HepG2 (cell line): ENCODE results near the gene PREX1. TPM values are rescaled to one million over a fixed set of nuclear protein-coding genes. Genes with fewer than 3 reads are reported as not detected.

Source experiments
- ATAC-seq: fragments of 200-7000 bp; cut with Tn5 transposase; 3 replicates; pipeline ENCODE4 v1.9.1; 2020; ENCODE audit warnings: mild to moderate bottlenecking, moderate library complexity
- BruUV-seq: library from RNA; stranded (reverse); fragments of 400-500 nt; replicated peaks from 2 replicates; lab custom pipeline; 2021; lab: Mats Ljungman, UMichigan
- CTCF ChIA-PET: fragments of 300-600 bp; formaldehyde crosslinking; extraction: SDS; loops from one replicate; lab custom pipeline; 2021; ENCODE audit warnings: low total read pairs, inconsistent platforms, low intra/inter-chr PET ratio; lab: Yijun Ruan, JAX
- POLR2A ChIA-PET: fragments of 350-600 bp; sonication (Branson Sonifier 250); formaldehyde crosslinking; loops from one replicate; lab custom pipeline; 2020; ENCODE audit warnings: antibody characterized with exemption, inconsistent platforms; lab: Yijun Ruan, JAX
- DNase-seq: peaks from one replicate; pipeline ENCODE4 v3.0.0-alpha.2; 2015; ENCODE audit warnings: low spot score
- FAIRE-seq: peaks from 3 replicates; lab custom pipeline; 2011; peaks lifted over from hg19 to GRCh38; lab: Jason Lieb, UNC
- H2AFZ ChIP-seq: one replicate; pipeline ENCODE4 v1.6.1; 2011; ENCODE audit warnings: low read length, inconsistent platforms
- H3K27ac ChIP-seq: fragments of 300-600 bp; 3 replicates; pipeline ENCODE4 v1.8.0; 2011; ENCODE audit warnings: mixed run types, mild to moderate bottlenecking, mixed read lengths, low read length, inconsistent platforms; ENCODE audit not compliant: insufficient read depth; ENCODE audit errors: extremely low read length
- H3K27me3 ChIP-seq, 2 experiments: fragments of 200-600 bp in 1 of 2; 2 replicates in 1 of 2; 3 replicates in 1 of 2; pipeline versions ENCODE4 v1.6.0 to v1.8.0; 2011; ENCODE audit warnings: low read length in 2 of 2, mild to moderate bottlenecking in 2 of 2, moderate library complexity in 2 of 2, inconsistent platforms in 1 of 2; ENCODE audit not compliant: insufficient read depth in 2 of 2, control insufficient read depth in 1 of 2
- H3K36me3 ChIP-seq, 2 experiments: fragments of 200-600 bp in 1 of 2; replicated peaks in 1 of 2; 2 replicates in 1 of 2; 3 replicates in 1 of 2; pipeline versions ENCODE4 v1.5.1 to v1.8.0; 2011; ENCODE audit warnings: low read length in 2 of 2, inconsistent platforms in 1 of 2; ENCODE audit not compliant: insufficient read depth in 2 of 2, control insufficient read depth in 1 of 2
- H3K4me1 ChIP-seq: 2 replicates; pipeline ENCODE4 v1.5.1; 2012; ENCODE audit warnings: low read length, inconsistent platforms; ENCODE audit not compliant: insufficient read depth
- H3K4me2 ChIP-seq: 2 replicates; pipeline ENCODE4 v1.6.0; 2011; ENCODE audit warnings: low read depth, low read length, inconsistent platforms
- H3K4me3 ChIP-seq, 3 experiments: fragments of 200-600 bp in 1 of 3; sonication (generic), shearing (Covaris generic) in 1 of 3; replicated peaks in 1 of 3; 2 replicates each; pipeline ENCODE4 v1.5.1; 2011 to 2016; ENCODE audit warnings: low read length in 3 of 3, inconsistent platforms in 2 of 3, low read depth in 2 of 3, mild to moderate bottlenecking in 2 of 3, control low read depth in 1 of 3, mixed read lengths in 1 of 3; ENCODE audit not compliant: insufficient read depth in 1 of 3
- H3K79me2 ChIP-seq: one replicate; pipeline ENCODE4 v1.6.1; 2011; ENCODE audit warnings: low read length, inconsistent platforms; ENCODE audit not compliant: insufficient read depth
- H3K9ac ChIP-seq: 2 replicates; pipeline ENCODE4 v1.6.0; 2011; ENCODE audit warnings: mild to moderate bottlenecking, low read depth, low read length, inconsistent platforms; ENCODE audit not compliant: insufficient read depth
- H3K9me3 ChIP-seq: 2 replicates; pipeline ENCODE4 v1.5.1; 2012; ENCODE audit warnings: mild to moderate bottlenecking, low read length
- H4K20me1 ChIP-seq: 2 replicates; pipeline ENCODE4 v1.6.0; 2011; ENCODE audit warnings: inconsistent platforms, mild to moderate bottlenecking, low read length, moderate library complexity; ENCODE audit not compliant: insufficient read depth
- CEBPB ChIP-seq: IDR thresholded peaks from 2 replicates; pipeline ENCODE4 v1.6.1; 2011; ENCODE audit warnings: low read depth, low read length, improper control_type of control experiment, borderline replicate concordance
- EEA1 ChIP-seq: sonication (generic); formaldehyde crosslinking; IDR thresholded peaks from 2 replicates; pipeline ENCODE4 v1.5.1; 2020; ENCODE audit warnings: mild to moderate bottlenecking, missing genetic modification reagents, borderline replicate concordance
- HHEX ChIP-seq: IDR thresholded peaks from 2 replicates; pipeline ENCODE4 v1.6.1; 2016; ENCODE audit warnings: control low read depth
- IKZF4 ChIP-seq: sonication (generic); formaldehyde crosslinking; IDR thresholded peaks from 2 replicates; pipeline ENCODE4 v1.5.1; 2020; ENCODE audit warnings: borderline replicate concordance, mild to moderate bottlenecking, low read depth, missing genetic modification reagents; ENCODE audit errors: not compliant biosample characterization
- MTA3 ChIP-seq: sonication (generic); formaldehyde crosslinking; IDR thresholded peaks from 2 replicates; pipeline ENCODE4 v1.4.0; 2020; ENCODE audit warnings: missing genetic modification reagents
- NFE2L2 ChIP-seq: fragments of 150-350 bp; IDR thresholded peaks from 2 replicates; pipeline ENCODE4 v1.6.1; 2014; ENCODE audit warnings: low read length
- NFKB2 ChIP-seq: sonication (generic); formaldehyde crosslinking; IDR thresholded peaks from 2 replicates; pipeline ENCODE4 v1.4.0; 2020; ENCODE audit warnings: missing genetic modification reagents, borderline replicate concordance
- SP140L ChIP-seq: sonication (generic); formaldehyde crosslinking; IDR thresholded peaks from 2 replicates; pipeline ENCODE4 v1.4.0; 2020; ENCODE audit warnings: missing genetic modification reagents, borderline replicate concordance
- SRSF1 ChIP-seq: fragments of 200-400 bp; formaldehyde crosslinking; optimal IDR thresholded peaks from 2 replicates; pipeline ENCODE3; 2017; ENCODE audit warnings: mild to moderate bottlenecking, low read depth, low read length, moderate library complexity
- ZBTB8A ChIP-seq: sonication (generic); formaldehyde crosslinking; IDR thresholded peaks from 2 replicates; pipeline ENCODE4 v1.4.0; 2020; ENCODE audit warnings: mild to moderate bottlenecking, low read depth, missing genetic modification reagents, borderline replicate concordance
- ZNF34 ChIP-seq: sonication (generic); formaldehyde crosslinking; IDR thresholded peaks from 2 replicates; pipeline ENCODE4 v1.4.0; 2020; ENCODE audit warnings: mild to moderate bottlenecking, missing genetic modification reagents, borderline replicate concordance
- ZNF432 ChIP-seq: sonication (generic); formaldehyde crosslinking; IDR thresholded peaks from 2 replicates; pipeline ENCODE4 v1.5.0; 2020; ENCODE audit warnings: missing genetic modification reagents, mild to moderate bottlenecking, borderline replicate concordance
- WGBS: methylation state at CpG from one replicate; pipeline ENCODE4 v1.1.6; 2017; ENCODE audit warnings: low lambda C conversion rate; 5-methylcytosine and 5-hydroxymethylcytosine counted together
- in situ Hi-C: cut with HindIII; loops from 2 replicates; pipeline ENCODE4 v1.10.0; 2017; ENCODE audit warnings: low pct_unique_long_range_greater_than_20kb; ENCODE audit not compliant: extremely low pct_ligation_motif_present
- intact Hi-C: fragments of 100-400 bp; cut with micrococcal nuclease; formaldehyde crosslinking; loops from one replicate; pipeline ENCODE4 v1.10.0; 2022; ENCODE audit not compliant: unreplicated experiment
- polyA plus RNA-seq, 8 experiments: library from polyadenylated mRNA; depleted of rRNA in 3 of 8; stranded (reverse) in 7 of 8; unstranded in 1 of 8; fragments of >200 nt; fragmentation: Illumina TruSeq in 4 of 8; extraction: Trizol in 4 of 8; gene quantifications; 2 replicates each; pipeline versions ENCODE4 v1.2.1 to v1.2.3, GENCODE V29; 2011 to 2016; ENCODE audit warnings: low read depth in 4 of 8, missing spikeins in 1 of 8, mixed read lengths in 1 of 8; ENCODE audit not compliant: insufficient read depth in 1 of 8
- total RNA-seq, 5 experiments: library from RNA; depleted of rRNA; stranded (reverse); fragments of >200 nt; fragmentation: Illumina TruSeq; extraction: Trizol; gene quantifications; 2 replicates each; pipeline ENCODE4 v1.2.3, GENCODE V29; 2016; ENCODE audit warnings: low read depth in 1 of 5
- TF ChIP-seq, protein P1 (sequence below): sonication (generic); formaldehyde crosslinking; IDR thresholded peaks from 2 replicates; pipeline ENCODE4 v1.8.1; 2023; ENCODE audit warnings: mild to moderate bottlenecking, missing genetic modification reagents

Gene PREX1
- total and polyA plus RNA-seq, 2 of the 13 experiments (the other 11 are each of a cell fraction or from before 2014, with no cell fraction given), result 0.02 to 0.04 TPM

DNA sequence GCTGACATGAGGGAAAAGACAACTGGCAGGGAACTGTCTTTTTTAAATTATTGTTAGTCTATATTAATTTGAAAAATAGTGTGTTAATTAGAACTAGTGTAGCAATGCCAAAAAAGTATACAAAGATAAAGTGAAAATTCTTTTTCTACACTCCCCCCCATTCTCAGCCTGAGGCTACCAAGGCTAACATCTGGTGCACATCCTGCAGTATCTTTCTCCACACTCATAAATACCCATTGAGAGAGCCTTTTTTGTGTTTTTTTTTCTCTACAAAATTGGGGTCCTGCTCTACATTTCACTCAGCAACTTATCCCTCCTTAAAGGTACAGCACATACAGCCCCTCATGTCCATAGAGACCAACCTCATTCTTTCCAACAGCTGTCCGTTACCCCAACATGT lies 20.7 kb downstream of the PREX1 start (continued):
- TF ChIP-seq ZBTB8A (no peak), ZNF34 (no peak), SP140L (CRISPR knock-in tag) (no peak), CEBPB (no peak), HHEX (CRISPR knock-in tag) (no peak), SRSF1 (no peak)

- ATAC-seq, result no peak
- no peak overlapping the region for H3K4me3 ChIP-seq
- ChIA-PET CTCF (no interaction called here), POLR2A (no interaction called here)
- TF ChIP-seq IKZF4, result no peak
- no peak for TF ChIP-seq NFKB2 (CRISPR knock-in tag)
- TF ChIP-seq, protein P1, sequence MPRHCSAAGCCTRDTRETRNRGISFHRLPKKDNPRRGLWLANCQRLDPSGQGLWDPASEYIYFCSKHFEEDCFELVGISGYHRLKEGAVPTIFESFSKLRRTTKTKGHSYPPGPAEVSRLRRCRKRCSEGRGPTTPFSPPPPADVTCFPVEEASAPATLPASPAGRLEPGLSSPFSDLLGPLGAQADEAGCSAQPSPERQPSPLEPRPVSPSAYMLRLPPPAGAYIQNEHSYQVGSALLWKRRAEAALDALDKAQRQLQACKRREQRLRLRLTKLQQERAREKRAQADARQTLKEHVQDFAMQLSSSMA (CRISPR knock-in tag), result no peak
- no peak for TF ChIP-seq NFE2L2
- TF ChIP-seq ZNF432, result no peak
- no peak for TF ChIP-seq MTA3
- no peak for TF ChIP-seq EEA1 (CRISPR knock-in tag)
- H2AFZ ChIP-seq, result no peak overlapping the region
- in situ Hi-C loops, result no loop called here
- no peaks in the 10 kb centered on the region; the same call in 1 of the 2 replicates for H4K20me1 ChIP-seq
- no peak overlapping the region for H3K9ac ChIP-seq
- no peak overlapping the region for H3K4me2 ChIP-seq
- H3K36me3 ChIP-seq, result no peaks in the 10 kb centered on the region
- H3K27ac ChIP-seq, result no peak overlapping the region
- H3K4me1 ChIP-seq, result no peaks in the 10 kb centered on the region
- no peak for DNase-seq
- no peaks in the 10 kb centered on the region for H3K79me2 ChIP-seq
- intact Hi-C loops, result no loop called here
- peaks cover 14 to 75% of the 10 kb centered on the region in 2 experiments; a peak in 4 of 5 replicates for H3K27me3 ChIP-seq
- H3K9me3 ChIP-seq, result peaks cover 4% of the 10 kb centered on the region; the same call in 1 of the 2 replicates
- 31% methylated on average over 5 of the region's 5 CpGs for WGBS
- BruUV-seq, result no TSS peak
- FAIRE-seq, result no peak
Measured at GRCh38 chr20:48805716-48806115, 22.1 kb downstream of the PREX1 start.
